Panc1 (cell line): ENCODE data around the gene ZNF805. TPM values are rescaled to one million over a fixed set of nuclear protein-coding genes. Genes with fewer than 3 reads are reported as not detected.

Experiments
- ATAC-seq: fragments of 200-7000 bp; cut with Tn5 transposase; 2 replicates; pipeline ENCODE4 v1.9.1; 2020; ENCODE audit warnings: mild to moderate bottlenecking, moderate library complexity
- BruUV-seq: library from RNA; stranded (reverse); fragments of 400-500 nt; replicated peaks from 2 replicates; lab custom pipeline; 2021; lab: Mats Ljungman, UMichigan
- CTCF ChIA-PET: fragments of 300-600 bp; sonication (Branson Sonifier 250); formaldehyde crosslinking; loops from one replicate; lab custom pipeline; 2022; ENCODE audit warnings: antibody characterized with exemption; lab: Charles Lee
- POLR2A ChIA-PET: fragments of 300-600 bp; sonication (Branson Sonifier 250); formaldehyde crosslinking; loops from one replicate; lab custom pipeline; 2022; ENCODE audit warnings: antibody characterized with exemption; lab: Charles Lee
- DNase-seq: peaks from one replicate; pipeline ENCODE4 v3.0.0-alpha.2; 2010; ENCODE audit warnings: low read depth, low spot score
- H3K27ac ChIP-seq: 2 replicates; pipeline ENCODE4 v1.5.1; 2011; ENCODE audit warnings: mild to moderate bottlenecking, low read length, inconsistent platforms
- H3K27me3 ChIP-seq: fragments of 200-500 bp; sonication (Bioruptor generic); 2 replicates; pipeline ENCODE4 v1.6.0; 2014; ENCODE audit warnings: low read length, inconsistent platforms; ENCODE audit not compliant: control insufficient read depth, insufficient read depth
- H3K36me3 ChIP-seq: fragments of 200-500 bp; sonication (Bioruptor generic); 2 replicates; pipeline ENCODE4 v1.5.1; 2014; ENCODE audit warnings: inconsistent platforms, mild to moderate bottlenecking, low read length, moderate library complexity; ENCODE audit not compliant: control insufficient read depth, insufficient read depth
- H3K4me1 ChIP-seq: 2 replicates; pipeline ENCODE4 v1.5.1; 2011; ENCODE audit warnings: inconsistent platforms, mild to moderate bottlenecking, low read length, moderate library complexity; ENCODE audit not compliant: control insufficient read depth, insufficient read depth
- H3K4me3 ChIP-seq, 2 experiments: 2 replicates each; pipeline ENCODE4 v1.5.1; 2011 to 2012; ENCODE audit warnings: low read depth in 2 of 2, low read length in 2 of 2, mild to moderate bottlenecking in 2 of 2, inconsistent platforms in 1 of 2, moderate library complexity in 1 of 2
- H3K9me3 ChIP-seq: fragments of 200-500 bp; sonication (Bioruptor generic); 2 replicates; pipeline ENCODE4 v1.5.1; 2014; ENCODE audit warnings: low read depth, mild to moderate bottlenecking, inconsistent platforms, low read length, moderate library complexity; ENCODE audit not compliant: control insufficient read depth, insufficient read depth
- POLR2AphosphoS5 ChIP-seq: IDR thresholded peaks from 2 replicates; pipeline ENCODE4 v1.6.1; 2012; ENCODE audit warnings: mild to moderate bottlenecking, low read depth, low read length, moderate library complexity
- REST ChIP-seq, 2 experiments: IDR thresholded peaks; 2 replicates each; pipeline ENCODE4 v1.6.1; 2011 to 2012; ENCODE audit warnings: low read depth in 2 of 2, control low read depth in 1 of 2, low read length in 1 of 2, mild to moderate bottlenecking in 1 of 2, moderate library complexity in 1 of 2; ENCODE audit not compliant: insufficient read depth in 1 of 2
- SIN3A ChIP-seq: IDR thresholded peaks from 2 replicates; pipeline ENCODE4 v1.6.1; 2012; ENCODE audit warnings: low read depth, mild to moderate bottlenecking, low read length, moderate library complexity, borderline replicate concordance; ENCODE audit not compliant: insufficient read depth
- TCF7L2 ChIP-seq: IDR thresholded peaks from 2 replicates; pipeline ENCODE4 v1.6.1; 2011; ENCODE audit warnings: mild to moderate bottlenecking, low read depth, low read length, inconsistent platforms
- in situ Hi-C: cut with HindIII; loops from 2 replicates; pipeline ENCODE4 v1.10.0; 2016; ENCODE audit warnings: low sequenced_read_pairs, low pct_unique_long_range_greater_than_20kb
- intact Hi-C: fragments of 100-400 bp; cut with micrococcal nuclease; formaldehyde crosslinking; loops from one replicate; pipeline ENCODE4 v1.10.0; 2022; ENCODE audit not compliant: unreplicated experiment
- total RNA-seq: library from RNA; stranded (reverse); gene quantifications from one replicate; pipeline ENCODE4 v1.2.1, GENCODE V29; 2021; ENCODE audit not compliant: unreplicated experiment
- TF ChIP-seq, protein P1 (sequence below): fragments of 450-650 bp; IDR thresholded peaks from 2 replicates; pipeline ENCODE4 v1.5.1; 2017; ENCODE audit warnings: mild to moderate bottlenecking

Gene ZNF805
- total RNA-seq, 1 experiment from 2014 or later = 16.8 TPM

- ChIA-PET CTCF (no interaction called here), POLR2A (interaction anchor here (0.7 kb wide), 1 partner anchor 888 kb away, joined by 3 read pairs; no protein-coding TSS in a partner anchor)
- Histone ChIP-seq H3K36me3 (peaks cover 3% of the 10 kb centered on the region; the same call in 1 of the 2 replicates), H3K27ac (peak within 1 kb of the TSS; percentile 99), H3K4me3 (peak within 1 kb of the TSS; percentile 68 to 100), H3K4me1 (peaks cover 23% of the 10 kb centered on the region), H3K9me3 (no peaks in the 10 kb centered on the region), H3K27me3 (no peaks in the 10 kb centered on the region)
- TF ChIP-seq POLR2AphosphoS5 = peak; percentile 3; the same call in 1 of the 2 replicates
- TF ChIP-seq SIN3A = peak; percentile 91
- peak; percentile 39; the same call in 1 of the 2 replicates for TF ChIP-seq TCF7L2
- TF ChIP-seq REST (IDR thresholded peaks at IDR 0.05; ENCODE audit: insufficient read depth in 1 of 2, low read depth in 2 of 2, low read length in 1 of 2) = no peak; a peak in 1 of 4 replicates
- TF ChIP-seq, protein P1, sequence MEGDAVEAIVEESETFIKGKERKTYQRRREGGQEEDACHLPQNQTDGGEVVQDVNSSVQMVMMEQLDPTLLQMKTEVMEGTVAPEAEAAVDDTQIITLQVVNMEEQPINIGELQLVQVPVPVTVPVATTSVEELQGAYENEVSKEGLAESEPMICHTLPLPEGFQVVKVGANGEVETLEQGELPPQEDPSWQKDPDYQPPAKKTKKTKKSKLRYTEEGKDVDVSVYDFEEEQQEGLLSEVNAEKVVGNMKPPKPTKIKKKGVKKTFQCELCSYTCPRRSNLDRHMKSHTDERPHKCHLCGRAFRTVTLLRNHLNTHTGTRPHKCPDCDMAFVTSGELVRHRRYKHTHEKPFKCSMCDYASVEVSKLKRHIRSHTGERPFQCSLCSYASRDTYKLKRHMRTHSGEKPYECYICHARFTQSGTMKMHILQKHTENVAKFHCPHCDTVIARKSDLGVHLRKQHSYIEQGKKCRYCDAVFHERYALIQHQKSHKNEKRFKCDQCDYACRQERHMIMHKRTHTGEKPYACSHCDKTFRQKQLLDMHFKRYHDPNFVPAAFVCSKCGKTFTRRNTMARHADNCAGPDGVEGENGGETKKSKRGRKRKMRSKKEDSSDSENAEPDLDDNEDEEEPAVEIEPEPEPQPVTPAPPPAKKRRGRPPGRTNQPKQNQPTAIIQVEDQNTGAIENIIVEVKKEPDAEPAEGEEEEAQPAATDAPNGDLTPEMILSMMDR = no peak
- no TSS peak for BruUV-seq
- DNase-seq (peak; percentile 86), ATAC-seq (peak; percentile 98)
- intact Hi-C loops = no loop called here
- in situ Hi-C loops = no loop called here
Observed at GRCh38 chr19:57280165-57280961, 39.9 kb downstream of the ZNF805 start, which contains the start of gene ZNF460. Gene ZNF460, plus strand, starts transcription at chr19:57280485. Its CDS starts 322 bp downstream, at chr19:57280807.

GRCh38 chr19:57280962-57281400 is 40.5 kb downstream of the ZNF805 start:
- TF ChIP-seq POLR2AphosphoS5 (no peak), SIN3A (no peak), TCF7L2 (no peak), REST (IDR thresholded peaks at IDR 0.05; ENCODE audit: insufficient read depth in 1 of 2, low read depth in 2 of 2, low read length in 1 of 2) (no peak)
- TF ChIP-seq, protein P1 = no peak
- H3K36me3 ChIP-seq = peaks cover 8% of the 10 kb centered on the region
- no peaks in the 10 kb centered on the region for H3K27me3 ChIP-seq
- ChIA-PET CTCF (no interaction called here), POLR2A (no interaction called here)
- H3K27ac ChIP-seq = peak overlapping the region; percentile 99
- H3K4me1 ChIP-seq = peaks cover 23% of the 10 kb centered on the region
- BruUV-seq = no TSS peak
- peaks cover 4% of the 10 kb centered on the region; the same call in 1 of the 2 replicates for H3K9me3 ChIP-seq
- ATAC-seq = no peak
- peak overlapping the region; percentile 68 to 100 for H3K4me3 ChIP-seq
- DNase-seq = no peak
- intact Hi-C loops (no loop called here), in situ Hi-C loops (no loop called here)
